NCI-H2196 (cell line): ENCODE data around the gene NUMB.

ENCODE experiments used
- DNase-seq: peaks from one replicate; lab custom pipeline; 2025; ENCODE audit not compliant: unreplicated experiment; lab: John Stamatoyannopoulos, UW

Gene NUMB

GRCh38 chr14:73293782-73294781 lies 164.3 kb downstream of the NUMB start:
- DNase-seq: no peak

DNA sequence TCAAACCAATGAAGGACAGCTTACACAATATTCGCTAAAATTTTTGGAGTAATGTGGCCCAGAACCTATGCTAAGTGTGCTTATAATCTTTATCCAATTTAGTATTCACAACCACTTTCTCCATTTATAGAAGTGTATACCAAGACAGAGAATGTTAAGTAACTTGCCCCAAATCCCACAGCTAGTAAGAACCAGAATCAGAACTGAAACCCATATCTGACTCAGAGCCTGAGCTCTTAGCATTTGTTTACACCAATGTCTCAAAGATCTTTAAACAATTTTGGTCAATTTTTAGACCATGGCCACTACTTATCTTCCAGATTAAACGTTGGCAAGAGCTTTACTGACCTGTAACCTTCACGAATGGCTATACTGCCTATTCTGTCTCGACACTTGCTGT lies 168.1 kb downstream of the NUMB start:
- DNase-seq: no peak

DNA sequence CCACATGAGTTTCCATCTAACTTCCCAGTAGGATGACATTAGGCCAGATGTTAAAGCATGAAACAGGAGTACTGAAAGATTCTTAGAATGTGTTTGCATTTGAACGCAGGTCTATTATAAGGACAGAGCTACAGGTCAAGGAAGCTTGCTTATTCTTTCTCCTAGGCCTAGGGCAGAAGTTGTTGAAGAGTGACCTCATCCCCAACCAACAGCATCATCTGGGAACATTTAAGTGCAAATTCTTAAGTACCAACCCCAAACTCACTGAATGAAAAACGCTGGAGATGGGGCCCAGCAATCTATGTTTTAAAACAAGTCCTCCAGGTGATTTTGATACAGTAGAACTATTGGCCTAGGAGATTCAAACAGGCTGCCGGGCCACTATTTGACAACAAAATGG lies 168.6 kb downstream of the NUMB start:
- DNase-seq: no peak

GRCh38 chr14:73289308-73289707 lies 169.0 kb downstream of the NUMB start:
- DNase-seq: no peak

- DNase-seq: no peak
Measured at GRCh38 chr14:73287071-73287470, 171.3 kb downstream of the NUMB start.

- DNase-seq: no peak
Measured at GRCh38 chr14:73286598-73286997, 171.7 kb downstream of the NUMB start.

GRCh38 chr14:73285979-73286378 lies 172.4 kb downstream of the NUMB start:
- DNase-seq: no peak

GRCh38 chr14:73283608-73284379 lies 174.6 kb downstream of the NUMB start:
- DNase-seq: no peak

- DNase-seq: no peak
Measured at GRCh38 chr14:73280903-73281302, 177.4 kb downstream of the NUMB start.

DNA sequence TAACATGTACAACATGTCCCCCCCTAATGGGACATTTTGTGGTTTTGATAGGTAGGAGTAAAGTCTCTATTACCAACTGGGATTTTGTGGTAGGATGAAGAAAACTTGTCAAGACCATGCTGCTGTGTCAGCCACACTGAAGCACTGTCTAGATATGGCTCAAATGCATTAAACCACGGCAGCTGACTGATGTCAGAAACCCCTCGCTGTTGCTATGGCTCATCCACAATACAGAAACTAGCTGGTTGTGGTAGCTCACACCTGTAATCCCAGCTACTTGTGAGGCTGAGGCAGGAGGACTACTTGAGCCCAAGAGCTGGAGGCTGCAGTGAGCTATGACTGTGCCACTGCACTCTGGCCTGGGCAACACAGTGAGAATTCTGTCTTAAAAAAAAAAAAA lies 181.0 kb downstream of the NUMB start:
- no peak for DNase-seq

GRCh38 chr14:73276836-73277235 lies 181.5 kb downstream of the NUMB start:
- DNase-seq: no peak

DNA sequence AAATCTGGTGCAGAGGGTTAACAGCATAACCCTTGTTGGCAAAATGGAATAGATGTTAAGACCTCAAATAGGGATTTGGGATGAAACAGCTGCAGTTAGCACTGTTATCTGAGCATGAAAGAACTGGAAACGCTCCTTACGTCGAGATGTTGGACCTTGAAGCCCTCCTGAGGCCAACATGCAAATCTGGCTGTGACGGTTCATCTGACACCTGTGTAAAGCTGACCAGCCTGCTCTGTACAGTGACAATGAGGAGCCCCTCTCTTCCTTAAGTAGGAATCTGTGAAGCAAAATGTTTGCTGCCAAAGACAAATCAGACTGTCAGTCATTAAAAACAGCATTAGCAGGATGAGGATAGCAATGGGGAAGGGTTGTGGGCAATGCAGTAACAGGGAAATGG lies 184.5 kb downstream of the NUMB start:
- no peak for DNase-seq

- no peak for DNase-seq
Measured at GRCh38 chr14:73272393-73272792, 186.0 kb downstream of the NUMB start.

GRCh38 chr14:73269729-73270531 lies 188.4 kb downstream of the NUMB start:
- no peak for DNase-seq

GRCh38 chr14:73267474-73267873 lies 190.9 kb downstream of the NUMB start:
- DNase-seq: no peak

DNA sequence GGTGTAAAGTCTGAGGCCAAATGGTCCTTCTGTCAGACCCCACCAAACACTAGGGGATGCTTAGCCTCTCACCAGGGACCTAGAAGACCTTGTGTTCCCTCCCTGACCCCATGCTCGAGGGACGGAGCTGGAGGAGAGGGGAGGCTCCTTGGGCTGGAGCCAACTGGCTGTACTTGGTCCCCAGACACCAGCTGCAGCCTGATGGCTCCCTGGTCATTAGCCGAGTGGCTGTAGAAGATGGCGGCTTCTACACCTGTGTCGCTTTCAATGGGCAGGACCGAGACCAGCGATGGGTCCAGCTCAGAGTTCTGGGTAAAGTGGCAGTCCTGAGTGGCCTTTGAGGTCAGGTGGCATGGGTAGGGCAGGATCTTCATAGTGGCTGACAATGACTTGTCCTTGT lies 192.0 kb downstream of the NUMB start:
- no peak for DNase-seq

- DNase-seq: no peak
Measured at GRCh38 chr14:73265721-73266046, 192.7 kb downstream of the NUMB start.

- no peak for DNase-seq
Measured at GRCh38 chr14:73264885-73265720, 193.2 kb downstream of the NUMB start.

- DNase-seq: no peak
Measured at GRCh38 chr14:73264080-73264884, 194.1 kb downstream of the NUMB start.

- no peak for DNase-seq
Measured at GRCh38 chr14:73263606-73264005, 194.7 kb downstream of the NUMB start.
